ENCODE measurements around the gene HTR4.
"Not testable (repeated sequence)": the region's sequence is repeated elsewhere in the genome, so short reads cannot be mapped to it uniquely, and the experiment has no call there.

HTR4 gene

GRCh38 chr5:148653836-148654781 is at the start of gene HTR4:
Gene HTR4, minus strand, starts transcription at chr5:148654527. Its CDS starts 17,513 bp downstream, at chr5:148637014.
- no peak for DNase-seq

- no peak for DNase-seq
Observed at GRCh38 chr5:148702019-148702596, 47.8 kb upstream of the HTR4 start.

GRCh38 chr5:148699028-148699427 is 44.7 kb upstream of the HTR4 start:
- no peak for DNase-seq

- DNase-seq: no peak
Observed at GRCh38 chr5:148697809-148698196, 43.5 kb upstream of the HTR4 start.

- no peak for DNase-seq
Observed at GRCh38 chr5:148697180-148697808, 43.0 kb upstream of the HTR4 start.

- DNase-seq: no peak
Observed at GRCh38 chr5:148696187-148697036, 42.1 kb upstream of the HTR4 start.

GRCh38 chr5:148690945-148691344 is 36.6 kb upstream of the HTR4 start:
- no peak for DNase-seq

- DNase-seq: no peak
Observed at GRCh38 chr5:148688787-148689186, 34.5 kb upstream of the HTR4 start.

GRCh38 chr5:148687871-148688270 is 33.5 kb upstream of the HTR4 start:
- DNase-seq: no peak

- no peak for DNase-seq
Observed at GRCh38 chr5:148687427-148687826, 33.1 kb upstream of the HTR4 start.

- DNase-seq: no peak
Observed at GRCh38 chr5:148686660-148687059, 32.3 kb upstream of the HTR4 start.

GRCh38 chr5:148685520-148686134 is 31.3 kb upstream of the HTR4 start:
- DNase-seq: no peak

GRCh38 chr5:148684528-148684927 is 30.2 kb upstream of the HTR4 start:
- no peak for DNase-seq

- no peak for DNase-seq
Observed at GRCh38 chr5:148683651-148684050, 29.3 kb upstream of the HTR4 start.

GRCh38 chr5:148682058-148683026 is 28.0 kb upstream of the HTR4 start:
- no peak for DNase-seq

GRCh38 chr5:148681157-148682057 is 27.1 kb upstream of the HTR4 start:
- no peak for DNase-seq

- not testable (repeated sequence) for DNase-seq
Observed at GRCh38 chr5:148673704-148674103, 19.4 kb upstream of the HTR4 start.

GRCh38 chr5:148666353-148666752 is 12.0 kb upstream of the HTR4 start:
- no peak for DNase-seq

- no peak for DNase-seq
Observed at GRCh38 chr5:148665431-148665830, 11.1 kb upstream of the HTR4 start.

GRCh38 chr5:148663509-148663908 is 9.2 kb upstream of the HTR4 start:
- no peak for DNase-seq

Measured in DMS79 (cell line).